Osteoblast (primary cell): Measurements from ENCODE around the gene CDCA3. TPM values are rescaled to one million over a fixed set of nuclear protein-coding genes. Genes with fewer than 3 reads are reported as not detected.

Experiments
- DNase-seq: peaks from one replicate; pipeline ENCODE4 v3.0.0; 2011; ENCODE audit warnings: low spot score, mixed read lengths; ENCODE audit not compliant: insufficient read length; ENCODE audit errors: missing footprints
- H2AFZ ChIP-seq: 2 replicates; pipeline ENCODE4 v1.6.0; 2011; ENCODE audit warnings: mild to moderate bottlenecking, low read length
- H3K27ac ChIP-seq: 2 replicates; pipeline ENCODE4 v1.5.1; 2011; ENCODE audit warnings: mild to moderate bottlenecking, low read depth, low read length, moderate library complexity
- H3K27me3 ChIP-seq: 2 replicates; pipeline ENCODE4 v1.6.0; 2012; ENCODE audit warnings: mild to moderate bottlenecking, control low read depth, inconsistent platforms, low read length, moderate library complexity; ENCODE audit not compliant: insufficient read depth
- H3K36me3 ChIP-seq: 2 replicates; pipeline ENCODE4 v1.5.1; 2011; ENCODE audit warnings: mild to moderate bottlenecking, low read length, control low read depth, moderate library complexity; ENCODE audit not compliant: insufficient read depth
- H3K4me1 ChIP-seq: 2 replicates; pipeline ENCODE4 v1.5.1; 2011; ENCODE audit warnings: mild to moderate bottlenecking, low read length, control low read depth, moderate library complexity; ENCODE audit not compliant: insufficient read depth
- H3K4me2 ChIP-seq: 2 replicates; pipeline ENCODE4 v1.6.0; 2011; ENCODE audit warnings: mild to moderate bottlenecking, low read length; ENCODE audit not compliant: insufficient read depth
- H3K4me3 ChIP-seq: fragments of 200-600 bp; sonication (generic); 3 replicates; pipeline ENCODE4 v1.5.1; 2012; ENCODE audit warnings: mild to moderate bottlenecking, low read length, inconsistent platforms; ENCODE audit not compliant: insufficient read depth
- H3K79me2 ChIP-seq: 2 replicates; pipeline ENCODE4 v1.6.0; 2012; ENCODE audit warnings: mild to moderate bottlenecking, low read length, control low read depth, inconsistent platforms; ENCODE audit not compliant: insufficient read depth
- H3K9me3 ChIP-seq: 2 replicates; pipeline ENCODE4 v1.5.1; 2011; ENCODE audit warnings: low read depth, low read length, control low read depth
- H4K20me1 ChIP-seq: 2 replicates; pipeline ENCODE4 v1.6.0; 2012; ENCODE audit warnings: mild to moderate bottlenecking, low read length, control low read depth; ENCODE audit not compliant: insufficient read depth
- total RNA-seq: library from RNA; depleted of rRNA; stranded (reverse); fragments of >200 nt; gene quantifications from 2 replicates; pipeline ENCODE4 v1.2.3, GENCODE V29; 2012
- TF ChIP-seq, protein P1 (sequence below): IDR thresholded peaks from 2 replicates; pipeline ENCODE4 v1.5.1; 2011; ENCODE audit warnings: mild to moderate bottlenecking, low read depth, low read length, moderate library complexity; ENCODE audit errors: extremely low read depth

The CDCA3 gene
- total RNA-seq, 1 donor, result 4.0 TPM

DNA sequence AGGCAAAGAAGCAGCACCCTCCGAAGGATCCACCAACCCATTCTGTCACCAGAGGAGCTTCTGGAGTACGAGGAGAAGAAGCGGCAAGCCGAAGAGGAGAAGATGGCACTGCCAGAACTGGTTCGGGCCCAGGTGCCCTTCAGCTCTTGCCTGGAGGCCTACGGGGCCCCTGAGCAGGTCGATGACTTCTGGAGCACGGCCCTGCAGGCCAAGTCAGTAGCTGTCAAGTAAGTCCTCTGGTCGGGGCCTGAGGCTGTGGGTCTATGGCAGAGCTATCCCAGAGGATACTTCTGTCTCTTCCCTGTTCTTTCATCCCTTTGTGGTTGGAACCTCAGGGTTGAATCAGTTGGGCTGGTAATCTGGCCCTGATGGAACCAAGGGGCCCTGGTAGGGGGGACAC, 10.3 kb upstream of the CDCA3 start:
- TF ChIP-seq, protein P1, sequence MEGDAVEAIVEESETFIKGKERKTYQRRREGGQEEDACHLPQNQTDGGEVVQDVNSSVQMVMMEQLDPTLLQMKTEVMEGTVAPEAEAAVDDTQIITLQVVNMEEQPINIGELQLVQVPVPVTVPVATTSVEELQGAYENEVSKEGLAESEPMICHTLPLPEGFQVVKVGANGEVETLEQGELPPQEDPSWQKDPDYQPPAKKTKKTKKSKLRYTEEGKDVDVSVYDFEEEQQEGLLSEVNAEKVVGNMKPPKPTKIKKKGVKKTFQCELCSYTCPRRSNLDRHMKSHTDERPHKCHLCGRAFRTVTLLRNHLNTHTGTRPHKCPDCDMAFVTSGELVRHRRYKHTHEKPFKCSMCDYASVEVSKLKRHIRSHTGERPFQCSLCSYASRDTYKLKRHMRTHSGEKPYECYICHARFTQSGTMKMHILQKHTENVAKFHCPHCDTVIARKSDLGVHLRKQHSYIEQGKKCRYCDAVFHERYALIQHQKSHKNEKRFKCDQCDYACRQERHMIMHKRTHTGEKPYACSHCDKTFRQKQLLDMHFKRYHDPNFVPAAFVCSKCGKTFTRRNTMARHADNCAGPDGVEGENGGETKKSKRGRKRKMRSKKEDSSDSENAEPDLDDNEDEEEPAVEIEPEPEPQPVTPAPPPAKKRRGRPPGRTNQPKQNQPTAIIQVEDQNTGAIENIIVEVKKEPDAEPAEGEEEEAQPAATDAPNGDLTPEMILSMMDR, result no peak
- Histone ChIP-seq H4K20me1 (no peaks in the 10 kb centered on the region), H3K4me3 (no peak overlapping the region), H3K79me2 (peaks cover 7% of the 10 kb centered on the region), H3K36me3 (peaks cover 83% of the 10 kb centered on the region), H3K9me3 (no peaks in the 10 kb centered on the region), H3K4me2 (no peak overlapping the region), H3K27ac (no peak overlapping the region), H2AFZ (no peak overlapping the region), H3K27me3 (no peaks in the 10 kb centered on the region), H3K4me1 (peaks cover 5% of the 10 kb centered on the region)
- DNase-seq, result peak; percentile 25

DNA sequence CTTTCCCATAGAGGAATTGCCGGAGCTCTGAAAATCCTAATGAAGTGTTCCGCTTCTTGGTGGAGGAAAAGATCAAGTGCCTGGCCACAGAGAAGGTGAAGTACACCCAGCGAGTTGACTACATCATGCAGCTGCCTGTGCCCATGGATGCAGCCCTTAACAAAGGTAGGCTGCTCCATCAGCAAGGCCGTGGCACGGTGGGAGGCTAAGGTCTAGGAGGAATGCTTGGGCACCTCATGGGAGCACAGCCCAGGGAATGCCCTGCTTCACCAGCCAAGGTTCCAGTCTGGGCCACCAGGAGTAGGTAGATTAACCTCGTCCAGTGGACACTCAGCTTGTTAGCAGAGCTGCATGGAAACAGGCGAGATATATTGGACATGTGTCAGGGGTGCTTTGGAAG, 9.9 kb upstream of the CDCA3 start:
- H3K79me2 ChIP-seq, result peaks cover 12% of the 10 kb centered on the region
- TF ChIP-seq, protein P1, result no peak
- no peaks in the 10 kb centered on the region for H4K20me1 ChIP-seq
- H3K4me3 ChIP-seq, result no peak overlapping the region
- H3K27me3 ChIP-seq, result no peaks in the 10 kb centered on the region
- no peak for DNase-seq
- H3K9me3 ChIP-seq, result no peaks in the 10 kb centered on the region
- no peak overlapping the region for H3K27ac ChIP-seq
- H3K4me1 ChIP-seq, result peaks cover 5% of the 10 kb centered on the region
- no peak overlapping the region for H3K4me2 ChIP-seq
- H2AFZ ChIP-seq, result no peak overlapping the region
- peaks cover 82% of the 10 kb centered on the region for H3K36me3 ChIP-seq

GRCh38 chr12:6860116-6860515, 9.0 kb upstream of the CDCA3 start:
- Histone ChIP-seq H3K27ac (no peak overlapping the region), H3K36me3 (peaks cover 83% of the 10 kb centered on the region), H4K20me1 (no peaks in the 10 kb centered on the region), H3K4me2 (no peak overlapping the region), H2AFZ (no peak overlapping the region), H3K4me3 (no peak overlapping the region), H3K27me3 (no peaks in the 10 kb centered on the region), H3K79me2 (peaks cover 20% of the 10 kb centered on the region), H3K9me3 (no peaks in the 10 kb centered on the region), H3K4me1 (peaks cover 5% of the 10 kb centered on the region)
- TF ChIP-seq, protein P1, result no peak
- no peak for DNase-seq

DNA sequence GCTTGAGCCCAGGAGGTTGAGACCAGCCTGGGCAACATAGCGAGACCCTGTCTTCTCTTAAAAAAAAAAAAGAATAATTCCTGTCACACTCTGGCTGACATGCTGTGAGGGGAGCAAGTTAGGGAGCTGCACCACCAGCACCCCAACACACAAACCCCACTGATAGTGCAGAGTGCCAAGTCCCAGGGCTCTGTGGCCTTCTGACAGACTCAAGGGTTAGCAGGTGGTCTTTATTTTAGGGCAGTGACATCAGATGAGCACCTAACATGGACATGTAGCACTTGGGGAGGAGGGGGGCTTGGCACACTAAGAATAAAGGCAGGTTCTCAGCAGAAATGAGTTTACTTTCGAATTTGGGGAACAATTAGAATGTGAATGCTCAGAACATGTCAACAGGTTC, 7.7 kb upstream of the CDCA3 start:
- TF ChIP-seq, protein P1, result no peak
- DNase-seq, result peak; percentile 53
- Histone ChIP-seq H3K27me3 (no peaks in the 10 kb centered on the region), H3K4me2 (no peak overlapping the region), H4K20me1 (no peaks in the 10 kb centered on the region), H3K79me2 (peaks cover 33% of the 10 kb centered on the region), H3K36me3 (peaks cover 83% of the 10 kb centered on the region), H3K27ac (no peak overlapping the region), H3K4me3 (no peak overlapping the region), H3K4me1 (peaks cover 10% of the 10 kb centered on the region), H3K9me3 (no peaks in the 10 kb centered on the region), H2AFZ (no peak overlapping the region)
